Astrocyte of the cerebellum (primary cell): Measurements from ENCODE around the gene CALR.

Experiments used
- DNase-seq: peaks from one replicate; pipeline ENCODE4 v3.0.0-alpha.2; 2011; ENCODE audit warnings: low read depth
- H3K4me3 ChIP-seq: 2 replicates; pipeline ENCODE4 v1.5.1; 2011; ENCODE audit warnings: mild to moderate bottlenecking, low read depth, low read length, moderate library complexity
- CTCF ChIP-seq: IDR thresholded peaks from 2 replicates; pipeline ENCODE4 v1.5.1; 2012; ENCODE audit warnings: low read length, low read depth, moderate library complexity, mild to moderate bottlenecking; ENCODE audit errors: missing control alignments
- in situ Hi-C: cut with HindIII; loops from 2 replicates; pipeline ENCODE4 v1.10.0; 2017; ENCODE audit warnings: low sequenced_read_pairs

Gene CALR

DNA sequence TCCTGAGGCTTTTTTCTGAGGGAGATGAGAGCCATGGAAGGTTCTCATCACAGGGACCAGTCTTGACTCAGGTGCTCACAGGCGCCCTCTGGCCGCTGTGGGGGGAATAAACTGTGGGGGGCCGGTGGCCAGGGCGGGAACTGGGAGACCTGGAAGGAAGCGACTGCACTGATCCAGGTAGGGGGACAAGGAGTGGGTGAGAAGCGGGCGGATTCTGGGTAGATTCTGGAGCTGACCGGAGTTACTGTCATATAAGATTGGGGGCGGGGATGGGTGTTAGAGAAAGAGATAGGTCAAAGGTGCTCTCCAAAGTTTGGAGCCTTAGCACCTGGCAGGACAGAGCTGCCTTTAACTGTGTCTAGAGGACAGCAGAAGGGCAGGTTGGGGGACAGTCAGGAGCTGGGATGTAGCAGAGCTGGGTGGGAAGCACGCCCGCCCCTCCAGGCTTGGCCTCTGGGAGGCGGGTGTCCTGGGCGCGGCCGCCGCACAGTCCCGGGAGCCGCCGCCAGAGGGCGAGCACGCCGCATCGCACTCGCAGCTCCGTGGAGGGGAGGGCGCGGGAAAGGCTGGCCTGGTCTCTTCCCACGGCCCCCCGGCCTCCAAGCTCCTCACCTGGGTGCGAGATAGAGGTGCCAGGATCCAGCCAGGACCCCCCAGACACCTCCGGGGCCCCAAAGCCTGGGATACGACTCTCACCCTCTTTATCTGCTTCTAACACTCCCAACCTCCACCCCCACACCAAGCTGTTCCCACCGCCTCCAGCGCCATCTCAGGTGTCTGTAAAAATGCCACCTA is 26.8 kb downstream of the CALR start:
- TF ChIP-seq CTCF = peak; percentile 85
- in situ Hi-C loops = no loop called here
- no peak for DNase-seq
- H3K4me3 ChIP-seq = peak overlapping the region; percentile 44

GRCh38 chr19:12965812-12966135 is 27.4 kb downstream of the CALR start:
- no peak for TF ChIP-seq CTCF
- no peak overlapping the region for H3K4me3 ChIP-seq
- in situ Hi-C loops = no loop called here
- DNase-seq = no peak

GRCh38 chr19:12967907-12968306 is 29.5 kb downstream of the CALR start:
- no peak for TF ChIP-seq CTCF
- no peak for DNase-seq
- no peak overlapping the region for H3K4me3 ChIP-seq

DNA sequence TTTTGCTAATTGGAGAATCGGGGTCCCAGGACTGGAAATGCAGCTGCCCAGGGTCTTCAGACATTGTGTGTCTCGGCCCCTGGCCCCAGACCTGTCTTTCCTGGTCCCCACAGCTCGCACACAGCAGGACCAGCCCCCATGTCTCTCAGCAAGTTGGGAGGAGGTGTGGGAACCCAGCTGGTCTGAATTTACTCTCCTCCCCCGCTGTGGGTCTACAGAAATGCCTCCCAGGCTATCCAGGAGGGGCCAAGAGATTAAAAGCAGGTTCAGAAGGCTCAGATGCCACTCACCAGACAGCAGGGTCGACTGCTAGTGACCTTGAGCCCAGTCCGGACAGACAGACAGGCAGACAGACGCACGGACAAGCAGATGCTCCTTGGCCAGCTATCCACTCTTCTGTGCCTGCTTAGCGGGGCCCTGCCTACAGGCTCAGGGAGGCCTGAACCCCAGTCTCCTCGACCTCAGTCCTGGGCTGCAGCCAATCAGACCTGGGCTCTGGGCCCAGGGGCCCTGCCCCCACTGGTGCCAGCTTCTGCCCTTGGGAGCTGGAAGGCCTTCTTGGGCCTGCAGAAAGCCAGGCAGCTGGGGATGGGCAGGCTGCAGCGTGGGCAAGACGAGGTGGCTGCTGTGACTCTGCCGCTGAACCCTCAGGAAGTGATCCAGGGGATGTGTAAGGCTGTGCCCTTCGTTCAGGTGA is 31.0 kb downstream of the CALR start, which contains the start of gene DAND5:
Gene DAND5 (plus strand): TSS at position 285 of the 697 bp plus-strand sequence. CDS start 85 bp downstream, at position 370.
- H3K4me3 ChIP-seq = no peak within 1 kb of the TSS
- in situ Hi-C loops = no loop called here
- no peak for DNase-seq
- no peak for TF ChIP-seq CTCF

More at GRCh38 chr19:12967907-12968306, 29.5 kb downstream of the CALR start:
- in situ Hi-C loops = no loop called here

DNA sequence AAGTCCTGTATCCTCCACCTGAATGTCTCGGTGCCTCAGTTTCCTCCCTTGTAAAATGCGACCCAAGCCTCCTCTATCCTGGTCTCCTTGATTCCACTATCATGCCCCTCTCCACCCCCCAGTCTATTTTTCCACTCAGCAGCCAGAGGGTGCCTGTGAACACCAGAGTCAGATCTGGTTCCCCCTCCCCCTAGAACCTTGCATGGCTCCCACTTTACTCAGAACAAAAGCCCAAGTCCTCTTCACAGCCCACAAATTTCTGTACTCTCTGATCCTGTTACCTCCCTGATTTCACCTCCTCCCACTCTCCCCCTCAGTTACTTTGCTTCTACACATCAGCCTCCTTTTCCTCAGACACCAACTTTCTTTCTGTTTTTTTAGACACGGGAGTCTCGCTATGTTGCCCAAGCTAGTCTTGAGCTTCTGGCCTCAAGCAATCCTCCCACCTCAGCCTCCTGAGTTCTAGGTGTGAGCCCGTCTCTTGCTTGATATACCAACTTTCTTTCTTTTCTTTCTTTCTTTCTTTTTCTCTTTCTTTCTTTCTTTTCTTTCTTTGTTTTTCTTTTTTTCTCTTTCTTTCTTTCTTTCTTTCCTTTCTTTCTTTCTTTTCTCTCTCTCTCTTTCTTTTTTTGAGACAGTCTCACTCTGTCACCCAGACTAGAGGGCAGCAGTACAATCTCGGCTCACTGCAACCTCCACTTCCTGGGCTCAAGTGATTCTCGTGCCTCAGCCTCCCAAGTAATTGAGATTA is 31.8 kb downstream of the CALR start:
- no peak for TF ChIP-seq CTCF

DNA sequence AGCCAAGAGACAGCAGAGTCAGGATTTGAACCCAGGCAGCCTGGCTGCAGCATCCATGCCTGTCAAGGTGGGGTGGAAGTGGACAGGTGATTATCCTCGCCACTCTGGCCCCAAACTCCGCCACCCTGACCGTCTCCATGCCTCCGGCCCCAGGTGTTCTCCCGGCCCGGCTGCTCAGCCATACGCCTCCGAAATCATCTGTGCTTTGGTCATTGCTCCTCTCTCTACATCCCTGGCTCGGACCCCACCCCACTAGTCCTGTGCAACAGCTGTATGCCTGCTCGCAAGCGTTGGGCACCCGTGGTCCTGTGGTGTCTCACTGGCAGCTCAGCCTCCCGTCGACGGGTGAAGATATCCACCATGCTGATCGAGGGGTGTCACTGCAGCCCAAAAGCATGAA is 34.8 kb downstream of the CALR start:
- H3K4me3 ChIP-seq = no peak overlapping the region
- no peak for TF ChIP-seq CTCF
- no peak for DNase-seq
- in situ Hi-C loops = no loop called here

More for the DNA sequence above, 31.8 kb downstream of the CALR start:
- H3K4me3 ChIP-seq = no peak overlapping the region
- no peak for DNase-seq
- in situ Hi-C loops = no loop called here
